H1 (cell line): ENCODE results near the gene DOP1B.
"Not testable (repeated sequence)": the region's sequence is repeated elsewhere in the genome, so short reads cannot be mapped to it uniquely, and the experiment has no call there.

Experiments used
- BCL11A ChIP-seq, 2 experiments: IDR thresholded peaks; one replicate each; pipeline ENCODE4 v1.6.1; 2011; ENCODE audit warnings: low read depth in 2 of 2, low read length in 2 of 2, mild to moderate bottlenecking in 2 of 2
- CEBPB ChIP-seq: IDR thresholded peaks from 2 replicates; pipeline ENCODE4 v1.6.1; 2012; ENCODE audit warnings: low read depth, low read length
- EP300 ChIP-seq, 2 experiments: IDR thresholded peaks; 1 replicate in 1 of 2; 2 replicates in 1 of 2; pipeline ENCODE4 v1.6.1; 2011 to 2012; ENCODE audit warnings: low read depth in 2 of 2, low read length in 2 of 2, mild to moderate bottlenecking in 2 of 2, borderline replicate concordance in 1 of 2, inconsistent platforms in 1 of 2, moderate library complexity in 1 of 2
- POLR2A ChIP-seq, 2 experiments: IDR thresholded peaks; 1 replicate in 1 of 2; 2 replicates in 1 of 2; pipeline ENCODE4 v1.6.1; 2011; ENCODE audit warnings: low read depth in 2 of 2, low read length in 2 of 2, mild to moderate bottlenecking in 2 of 2; ENCODE audit errors: control extremely low read depth in 1 of 2
- SUZ12 ChIP-seq: fragments of 200-600 bp; sonication (generic); IDR thresholded peaks from 2 replicates; pipeline ENCODE4 v1.6.1; 2012; ENCODE audit warnings: mild to moderate bottlenecking, inconsistent platforms, low read length, moderate library complexity, mixed read lengths
- TAF1 ChIP-seq: IDR thresholded peaks from 2 replicates; pipeline ENCODE4 v1.6.1; 2011; ENCODE audit warnings: mild to moderate bottlenecking, low read depth, low read length
- TF ChIP-seq, protein P1 (sequence below), 3 experiments: IDR thresholded peaks; 1 replicate in 2 of 3; 2 replicates in 1 of 3; pipeline versions ENCODE4 v1.5.1 to v1.6.1; 2011; ENCODE audit warnings: low read length in 3 of 3, mild to moderate bottlenecking in 3 of 3, inconsistent platforms in 2 of 3, low read depth in 1 of 3, moderate library complexity in 1 of 3; ENCODE audit not compliant: insufficient read depth in 1 of 3; ENCODE audit errors: control extremely low read depth in 1 of 3
- TF ChIP-seq, protein P2 (sequence below): IDR thresholded peaks from 2 replicates; pipeline ENCODE4 v1.6.1; 2011; ENCODE audit warnings: low read length, improper control_type of control experiment

DNA sequence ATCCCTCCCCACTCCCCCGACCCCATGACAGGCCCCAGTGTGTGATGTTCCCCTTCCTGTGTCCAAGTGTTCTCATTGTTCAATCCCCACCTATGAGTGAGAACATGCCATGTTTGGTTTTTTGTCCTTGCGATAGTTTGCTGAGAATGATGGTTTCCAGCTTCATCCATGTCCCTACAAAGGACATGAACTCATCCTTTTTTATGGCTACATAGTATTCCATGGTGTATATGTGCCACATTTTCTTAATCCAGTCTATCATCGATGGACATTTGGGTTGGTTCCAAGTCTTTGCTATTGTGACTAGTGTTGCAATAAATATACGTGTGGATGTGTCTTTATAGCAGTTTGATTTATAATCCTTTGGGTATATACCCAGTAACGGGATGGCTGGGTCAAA is 43.0 kb downstream of the DOP1B start:
- TF ChIP-seq, protein P1, sequence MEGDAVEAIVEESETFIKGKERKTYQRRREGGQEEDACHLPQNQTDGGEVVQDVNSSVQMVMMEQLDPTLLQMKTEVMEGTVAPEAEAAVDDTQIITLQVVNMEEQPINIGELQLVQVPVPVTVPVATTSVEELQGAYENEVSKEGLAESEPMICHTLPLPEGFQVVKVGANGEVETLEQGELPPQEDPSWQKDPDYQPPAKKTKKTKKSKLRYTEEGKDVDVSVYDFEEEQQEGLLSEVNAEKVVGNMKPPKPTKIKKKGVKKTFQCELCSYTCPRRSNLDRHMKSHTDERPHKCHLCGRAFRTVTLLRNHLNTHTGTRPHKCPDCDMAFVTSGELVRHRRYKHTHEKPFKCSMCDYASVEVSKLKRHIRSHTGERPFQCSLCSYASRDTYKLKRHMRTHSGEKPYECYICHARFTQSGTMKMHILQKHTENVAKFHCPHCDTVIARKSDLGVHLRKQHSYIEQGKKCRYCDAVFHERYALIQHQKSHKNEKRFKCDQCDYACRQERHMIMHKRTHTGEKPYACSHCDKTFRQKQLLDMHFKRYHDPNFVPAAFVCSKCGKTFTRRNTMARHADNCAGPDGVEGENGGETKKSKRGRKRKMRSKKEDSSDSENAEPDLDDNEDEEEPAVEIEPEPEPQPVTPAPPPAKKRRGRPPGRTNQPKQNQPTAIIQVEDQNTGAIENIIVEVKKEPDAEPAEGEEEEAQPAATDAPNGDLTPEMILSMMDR (IDR thresholded peaks at IDR 0.05; ENCODE audit: control extremely low read depth in 1 of 3, insufficient read depth in 1 of 3, low read depth in 1 of 3, low read length in 3 of 3), result not testable (repeated sequence)
- TF ChIP-seq TAF1; POLR2A (IDR thresholded peaks at IDR 0.05; ENCODE audit: control extremely low read depth in 1 of 2, low read depth in 2 of 2, low read length in 2 of 2); SUZ12; CEBPB; BCL11A (IDR thresholded peaks at IDR 0.05; ENCODE audit: low read depth in 2 of 2, low read length in 2 of 2); EP300 (IDR thresholded peaks at IDR 0.05; ENCODE audit: borderline replicate concordance in 1 of 2, low read depth in 2 of 2, low read length in 2 of 2): not testable (repeated sequence)
- TF ChIP-seq, protein P2, sequence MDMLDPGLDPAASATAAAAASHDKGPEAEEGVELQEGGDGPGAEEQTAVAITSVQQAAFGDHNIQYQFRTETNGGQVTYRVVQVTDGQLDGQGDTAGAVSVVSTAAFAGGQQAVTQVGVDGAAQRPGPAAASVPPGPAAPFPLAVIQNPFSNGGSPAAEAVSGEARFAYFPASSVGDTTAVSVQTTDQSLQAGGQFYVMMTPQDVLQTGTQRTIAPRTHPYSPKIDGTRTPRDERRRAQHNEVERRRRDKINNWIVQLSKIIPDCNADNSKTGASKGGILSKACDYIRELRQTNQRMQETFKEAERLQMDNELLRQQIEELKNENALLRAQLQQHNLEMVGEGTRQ, result not testable (repeated sequence)
